ENCODE results near the gene MS4A13. TPM values are rescaled to one million over a fixed set of nuclear protein-coding genes. Genes with fewer than 3 reads are reported as not detected.

The MS4A13 gene
- polyA plus RNA-seq, 2 of the 4 experiments (the other 2 are of a cell fraction): not detected

- Histone ChIP-seq H3K27ac (no peak overlapping the region), H3K4me1 (no peaks in the 10 kb centered on the region), H3K4me2 (no peak overlapping the region), H3K9me3 (no peaks in the 10 kb centered on the region), H3K4me3 (no peak overlapping the region)
- DNase-seq (ENCODE audit: low read depth in 1 of 2, low spot score in 1 of 2) (no peak), FAIRE-seq (no peak), ATAC-seq (no peak)
- ChIA-PET POLR2A (no interaction called here), CTCF (no interaction called here)
- 52% methylated on average over 4 of the region's 4 CpGs for WGBS (ENCODE audit: missing lambda C conversion rate)
- TF ChIP-seq CBX8 (IDR thresholded peaks at IDR 0.05): no peak
- no peak for TF ChIP-seq EP300 (IDR thresholded peaks at IDR 0.05)
- TF ChIP-seq ZFP36 (IDR thresholded peaks at IDR 0.05; ENCODE audit: borderline replicate concordance, partially characterized antibody): no peak
- no peak for TF ChIP-seq SMC3 (IDR thresholded peaks at IDR 0.05)
- TF ChIP-seq BCL3 (IDR thresholded peaks at IDR 0.05): no peak
- no peak for TF ChIP-seq KDM1A (IDR thresholded peaks at IDR 0.05; ENCODE audit: low read depth)
- no peak for TF ChIP-seq MYC (IDR thresholded peaks at IDR 0.05; ENCODE audit: borderline replicate concordance, low read length)
- TF ChIP-seq JUN (IDR thresholded peaks at IDR 0.05): no peak
- TF ChIP-seq REST (IDR thresholded peaks at IDR 0.05): no peak
- no peak for TF ChIP-seq BHLHE40 (IDR thresholded peaks at IDR 0.05; ENCODE audit: low read depth, low read length)
- TF ChIP-seq RFX5 (IDR thresholded peaks at IDR 0.05): no peak
- TF ChIP-seq HDAC2 (IDR thresholded peaks at IDR 0.05): no peak
- TF ChIP-seq USF2 (IDR thresholded peaks at IDR 0.05): no peak
These were observed 16.3 kb upstream of the MS4A13 start for GRCh38 chr11:60498853-60499252.

GRCh38 chr11:60500276-60500910 is 14.8 kb upstream of the MS4A13 start:
- H3K4me3 ChIP-seq: no peak overlapping the region
- H3K4me1 ChIP-seq: no peaks in the 10 kb centered on the region
- H3K27ac ChIP-seq: no peak overlapping the region
- FAIRE-seq (no peak), DNase-seq (ENCODE audit: low read depth in 1 of 2, low spot score in 1 of 2) (no peak), ATAC-seq (no peak)
- CTCF ChIA-PET: no interaction called here
- TF ChIP-seq SREBF2 (IDR thresholded peaks at IDR 0.05): no peak
- no peak for TF ChIP-seq PBX3 (IDR thresholded peaks at IDR 0.05)
- TF ChIP-seq FOXS1 (CRISPR knock-in tag; IDR thresholded peaks at IDR 0.05): no peak
- no peak for TF ChIP-seq NPAS2 (CRISPR knock-in tag; IDR thresholded peaks at IDR 0.05; ENCODE audit: borderline replicate concordance)
- TF ChIP-seq MAZ (IDR thresholded peaks at IDR 0.05; ENCODE audit: borderline replicate concordance, low read depth, low read length): no peak
- no peak for TF ChIP-seq FOSL2 (IDR thresholded peaks at IDR 0.05)
- no peak for TF ChIP-seq FOSL2 (CRISPR knock-in tag; IDR thresholded peaks at IDR 0.05)
- TF ChIP-seq BCL3 (IDR thresholded peaks at IDR 0.05): no peak
- no peak for TF ChIP-seq NR3C1 (IDR thresholded peaks at IDR 0.05)
- no peak for TF ChIP-seq CHD4 (IDR thresholded peaks at IDR 0.05; ENCODE audit: borderline replicate concordance)
- TF ChIP-seq ZFP36 (IDR thresholded peaks at IDR 0.05; ENCODE audit: borderline replicate concordance, partially characterized antibody): no peak
- TF ChIP-seq ZSCAN20 (CRISPR knock-in tag; IDR thresholded peaks at IDR 0.05): no peak
- no peak for TF ChIP-seq USF2 (IDR thresholded peaks at IDR 0.05)
- no peak for TF ChIP-seq SMC3 (IDR thresholded peaks at IDR 0.05)
- no peak for TF ChIP-seq PHF8 (IDR thresholded peaks at IDR 0.05; ENCODE audit: borderline replicate concordance, low read depth)
- no peak for TF ChIP-seq RCOR1 (IDR thresholded peaks at IDR 0.05; ENCODE audit: low read depth, low read length)
- no peaks in the 10 kb centered on the region for H3K9me3 ChIP-seq
- H3K4me2 ChIP-seq: no peak overlapping the region
- 7% methylated on average over 3 of the region's 3 CpGs for WGBS (ENCODE audit: missing lambda C conversion rate)
- POLR2A ChIA-PET: no interaction called here

All from A549 (cell line).